HepG2 (cell line): ENCODE data around the gene CIART. TPM values are rescaled to one million over a fixed set of nuclear protein-coding genes. Genes with fewer than 3 reads are reported as not detected.

Experiments
- ATAC-seq: fragments of 200-7000 bp; cut with Tn5 transposase; 3 replicates; pipeline ENCODE4 v1.9.1; 2020; ENCODE audit warnings: mild to moderate bottlenecking, moderate library complexity
- BruUV-seq: library from RNA; stranded (reverse); fragments of 400-500 nt; replicated peaks from 2 replicates; lab custom pipeline; 2021; lab: Mats Ljungman, UMichigan
- CTCF ChIA-PET: fragments of 300-600 bp; formaldehyde crosslinking; extraction: SDS; loops from one replicate; lab custom pipeline; 2021; ENCODE audit warnings: low total read pairs, inconsistent platforms, low intra/inter-chr PET ratio; lab: Yijun Ruan, JAX
- POLR2A ChIA-PET: fragments of 350-600 bp; sonication (Branson Sonifier 250); formaldehyde crosslinking; loops from one replicate; lab custom pipeline; 2020; ENCODE audit warnings: antibody characterized with exemption, inconsistent platforms; lab: Yijun Ruan, JAX
- DNase-seq: peaks from one replicate; pipeline ENCODE4 v3.0.0-alpha.2; 2015; ENCODE audit warnings: low spot score
- FAIRE-seq: peaks from 3 replicates; lab custom pipeline; 2011; peaks lifted over from hg19 to GRCh38; lab: Jason Lieb, UNC
- H2AFZ ChIP-seq: one replicate; pipeline ENCODE4 v1.6.1; 2011; ENCODE audit warnings: low read length, inconsistent platforms
- H3K27ac ChIP-seq: fragments of 300-600 bp; 3 replicates; pipeline ENCODE4 v1.8.0; 2011; ENCODE audit warnings: mixed run types, mild to moderate bottlenecking, mixed read lengths, low read length, inconsistent platforms; ENCODE audit not compliant: insufficient read depth; ENCODE audit errors: extremely low read length
- H3K27me3 ChIP-seq, 2 experiments: fragments of 200-600 bp in 1 of 2; 2 replicates in 1 of 2; 3 replicates in 1 of 2; pipeline versions ENCODE4 v1.6.0 to v1.8.0; 2011; ENCODE audit warnings: low read length in 2 of 2, mild to moderate bottlenecking in 2 of 2, moderate library complexity in 2 of 2, inconsistent platforms in 1 of 2; ENCODE audit not compliant: insufficient read depth in 2 of 2, control insufficient read depth in 1 of 2
- H3K36me3 ChIP-seq, 2 experiments: fragments of 200-600 bp in 1 of 2; replicated peaks in 1 of 2; 2 replicates in 1 of 2; 3 replicates in 1 of 2; pipeline versions ENCODE4 v1.5.1 to v1.8.0; 2011; ENCODE audit warnings: low read length in 2 of 2, inconsistent platforms in 1 of 2; ENCODE audit not compliant: insufficient read depth in 2 of 2, control insufficient read depth in 1 of 2
- H3K4me1 ChIP-seq: 2 replicates; pipeline ENCODE4 v1.5.1; 2012; ENCODE audit warnings: low read length, inconsistent platforms; ENCODE audit not compliant: insufficient read depth
- H3K4me2 ChIP-seq: 2 replicates; pipeline ENCODE4 v1.6.0; 2011; ENCODE audit warnings: low read depth, low read length, inconsistent platforms
- H3K4me3 ChIP-seq, 3 experiments: fragments of 200-600 bp in 1 of 3; sonication (generic), shearing (Covaris generic) in 1 of 3; replicated peaks in 1 of 3; 2 replicates each; pipeline ENCODE4 v1.5.1; 2011 to 2016; ENCODE audit warnings: low read length in 3 of 3, inconsistent platforms in 2 of 3, low read depth in 2 of 3, mild to moderate bottlenecking in 2 of 3, control low read depth in 1 of 3, mixed read lengths in 1 of 3; ENCODE audit not compliant: insufficient read depth in 1 of 3
- H3K79me2 ChIP-seq: one replicate; pipeline ENCODE4 v1.6.1; 2011; ENCODE audit warnings: low read length, inconsistent platforms; ENCODE audit not compliant: insufficient read depth
- H3K9ac ChIP-seq: 2 replicates; pipeline ENCODE4 v1.6.0; 2011; ENCODE audit warnings: mild to moderate bottlenecking, low read depth, low read length, inconsistent platforms; ENCODE audit not compliant: insufficient read depth
- H3K9me3 ChIP-seq: 2 replicates; pipeline ENCODE4 v1.5.1; 2012; ENCODE audit warnings: mild to moderate bottlenecking, low read length
- H4K20me1 ChIP-seq: 2 replicates; pipeline ENCODE4 v1.6.0; 2011; ENCODE audit warnings: inconsistent platforms, mild to moderate bottlenecking, low read length, moderate library complexity; ENCODE audit not compliant: insufficient read depth
- ARID4A ChIP-seq: sonication (generic); formaldehyde crosslinking; IDR thresholded peaks from 2 replicates; pipeline ENCODE4 v1.5.0; 2020; ENCODE audit warnings: mild to moderate bottlenecking, missing genetic modification reagents, borderline replicate concordance
- BCL3 ChIP-seq: sonication (generic); formaldehyde crosslinking; IDR thresholded peaks from 2 replicates; pipeline ENCODE4 v1.5.1; 2020; ENCODE audit warnings: mild to moderate bottlenecking, missing genetic modification reagents, moderate library complexity
- ELK4 ChIP-seq: sonication (generic); formaldehyde crosslinking; IDR thresholded peaks from 2 replicates; pipeline ENCODE4 v1.9.0; 2021; ENCODE audit warnings: missing genetic modification reagents, borderline replicate concordance
- HNF4G ChIP-seq, 2 experiments: sonication (generic) in 1 of 2; formaldehyde crosslinking in 1 of 2; IDR thresholded peaks; 2 replicates each; pipeline versions ENCODE4 v1.4.0 to v1.6.1; 2011 to 2020; ENCODE audit warnings: borderline replicate concordance in 2 of 2, low read depth in 2 of 2, mild to moderate bottlenecking in 2 of 2, low read length in 1 of 2, missing genetic modification reagents in 1 of 2, moderate library complexity in 1 of 2
- MIER2 ChIP-seq: IDR thresholded peaks from 2 replicates; pipeline ENCODE4 v1.6.1; 2016; ENCODE audit warnings: missing biosample characterization, missing genetic modification reagents
- SIX1 ChIP-seq: sonication (generic); formaldehyde crosslinking; IDR thresholded peaks from 2 replicates; pipeline ENCODE4 v1.4.0; 2020; ENCODE audit warnings: missing genetic modification reagents, borderline replicate concordance
- ZEB1 ChIP-seq: IDR thresholded peaks from 2 replicates; pipeline ENCODE4 v1.6.1; 2012; ENCODE audit warnings: mild to moderate bottlenecking, low read depth, inconsistent platforms; ENCODE audit not compliant: insufficient replicate concordance
- ZNF512 ChIP-seq: sonication (generic); formaldehyde crosslinking; IDR thresholded peaks from 2 replicates; pipeline ENCODE4 v1.4.0; 2020; ENCODE audit warnings: mild to moderate bottlenecking, missing genetic modification reagents
- WGBS: methylation state at CpG from one replicate; pipeline ENCODE4 v1.1.6; 2017; ENCODE audit warnings: low lambda C conversion rate; 5-methylcytosine and 5-hydroxymethylcytosine counted together
- in situ Hi-C: cut with HindIII; loops from 2 replicates; pipeline ENCODE4 v1.10.0; 2017; ENCODE audit warnings: low pct_unique_long_range_greater_than_20kb; ENCODE audit not compliant: extremely low pct_ligation_motif_present
- intact Hi-C: fragments of 100-400 bp; cut with micrococcal nuclease; formaldehyde crosslinking; loops from one replicate; pipeline ENCODE4 v1.10.0; 2022; ENCODE audit not compliant: unreplicated experiment
- polyA plus RNA-seq, 8 experiments: library from polyadenylated mRNA; depleted of rRNA in 3 of 8; stranded (reverse) in 7 of 8; unstranded in 1 of 8; fragments of >200 nt; fragmentation: Illumina TruSeq in 4 of 8; extraction: Trizol in 4 of 8; gene quantifications; 2 replicates each; pipeline versions ENCODE4 v1.2.1 to v1.2.3, GENCODE V29; 2011 to 2016; ENCODE audit warnings: low read depth in 4 of 8, missing spikeins in 1 of 8, mixed read lengths in 1 of 8; ENCODE audit not compliant: insufficient read depth in 1 of 8
- total RNA-seq, 5 experiments: library from RNA; depleted of rRNA; stranded (reverse); fragments of >200 nt; fragmentation: Illumina TruSeq; extraction: Trizol; gene quantifications; 2 replicates each; pipeline ENCODE4 v1.2.3, GENCODE V29; 2016; ENCODE audit warnings: low read depth in 1 of 5
- TF ChIP-seq, protein P1 (sequence below): sonication (generic); formaldehyde crosslinking; IDR thresholded peaks from 2 replicates; pipeline ENCODE4 v1.4.0; 2020; ENCODE audit warnings: missing genetic modification reagents, borderline replicate concordance

The CIART gene
- total and polyA plus RNA-seq, 2 of the 13 experiments (the other 11 are each of a cell fraction or from before 2014, with no cell fraction given): 0.58 TPM; not detected in 1

- Histone ChIP-seq H3K79me2 (no peaks in the 10 kb centered on the region), H4K20me1 (no peaks in the 10 kb centered on the region), H2AFZ (peak overlapping the region; percentile 31), H3K36me3 (peaks cover 1 to 5% of the 10 kb centered on the region in 2 experiments; a peak in 2 of 5 replicates), H3K4me1 (peaks cover 45% of the 10 kb centered on the region), H3K4me3 (peak overlapping the region; percentile 42 to 78 (median 53); a peak in 5 of 6 replicates), H3K27ac (peak overlapping the region; percentile 73), H3K9ac (peak overlapping the region; percentile 47; the same call in 1 of the 2 replicates), H3K27me3 (no peaks in the 10 kb centered on the region; a peak in 1 of 5 replicates), H3K4me2 (peak overlapping the region; percentile 98), H3K9me3 (no peaks in the 10 kb centered on the region)
- intact Hi-C loops (loop anchor here (10.0 kb wide), 1 partner anchor 295 kb away; no protein-coding TSS in a partner anchor), in situ Hi-C loops (loop anchor here (5.0 to 10.0 kb wide), 3 partner anchors 37 to 275 kb away; no protein-coding TSS in a partner anchor)
- DNase-seq (peak; percentile 79), ATAC-seq (peak; percentile 78), FAIRE-seq (peak; percentile 90)
- ChIA-PET POLR2A (interaction anchor here (0.9 to 5.0 kb wide), 4 partner anchors 9 to 104 kb away, joined by 3 to 32 read pairs (median 4); partner anchors contain the start of genes APH1A and RPRD2), CTCF (no interaction called here)
- 15% methylated on average over 11 of the region's 11 CpGs for WGBS
- BruUV-seq: no TSS peak
- TF ChIP-seq SIX1 (peak; percentile 93), HNF4G (IDR thresholded peaks at IDR 0.05; ENCODE audit: borderline replicate concordance, low read depth, low read length) (no peak), HNF4G (CRISPR knock-in tag; IDR thresholded peaks at IDR 0.05; ENCODE audit: borderline replicate concordance, low read depth) (no peak), ZEB1 (no peak), BCL3 (no peak), MIER2 (CRISPR knock-in tag) (no peak), ARID4A (peak; percentile 29; the same call in 1 of the 2 replicates), ZNF512 (CRISPR knock-in tag) (no peak), ELK4 (no peak)
- TF ChIP-seq, protein P1, sequence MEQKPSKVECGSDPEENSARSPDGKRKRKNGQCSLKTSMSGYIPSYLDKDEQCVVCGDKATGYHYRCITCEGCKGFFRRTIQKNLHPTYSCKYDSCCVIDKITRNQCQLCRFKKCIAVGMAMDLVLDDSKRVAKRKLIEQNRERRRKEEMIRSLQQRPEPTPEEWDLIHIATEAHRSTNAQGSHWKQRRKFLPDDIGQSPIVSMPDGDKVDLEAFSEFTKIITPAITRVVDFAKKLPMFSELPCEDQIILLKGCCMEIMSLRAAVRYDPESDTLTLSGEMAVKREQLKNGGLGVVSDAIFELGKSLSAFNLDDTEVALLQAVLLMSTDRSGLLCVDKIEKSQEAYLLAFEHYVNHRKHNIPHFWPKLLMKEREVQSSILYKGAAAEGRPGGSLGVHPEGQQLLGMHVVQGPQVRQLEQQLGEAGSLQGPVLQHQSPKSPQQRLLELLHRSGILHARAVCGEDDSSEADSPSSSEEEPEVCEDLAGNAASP (CRISPR knock-in tag): no peak
Observed at GRCh38 chr1:150259758-150260669, 22.3 kb upstream of the CIART start.
